H1 (cell line): ENCODE results near the gene SHOX. TPM values are rescaled to one million over a fixed set of nuclear protein-coding genes. Genes with fewer than 3 reads are reported as not detected.

ENCODE experiments used
- ATF3 ChIP-seq: IDR thresholded peaks from 2 replicates; pipeline ENCODE4 v1.6.1; 2011; ENCODE audit warnings: low read depth, mild to moderate bottlenecking, low read length; ENCODE audit not compliant: insufficient read depth
- CTBP2 ChIP-seq: IDR thresholded peaks from 2 replicates; pipeline ENCODE4 v1.7.0; 2011; ENCODE audit warnings: borderline replicate concordance, mild to moderate bottlenecking, moderate library complexity, mixed read lengths, low read length; ENCODE audit not compliant: insufficient read depth, insufficient read length
- NANOG ChIP-seq: IDR thresholded peaks from 2 replicates; pipeline ENCODE4 v1.6.1; 2011; ENCODE audit warnings: low read length, low read depth, mild to moderate bottlenecking, inconsistent platforms; ENCODE audit not compliant: insufficient read depth, poor library complexity, severe bottlenecking
- TAF1 ChIP-seq: IDR thresholded peaks from 2 replicates; pipeline ENCODE4 v1.6.1; 2011; ENCODE audit warnings: mild to moderate bottlenecking, low read depth, low read length
- TBP ChIP-seq: IDR thresholded peaks from 2 replicates; pipeline ENCODE4 v1.6.1; 2011; ENCODE audit warnings: low read depth, low read length, improper control_type of control experiment
- polyA plus RNA-seq, 7 experiments: library from polyadenylated mRNA; depleted of rRNA in 3 of 7; stranded (reverse) in 5 of 7; unstranded in 2 of 7; fragments of >200 nt in 5 of 7; fragments of 200-250 nt in 2 of 7; gene quantifications; 1 replicate in 5 of 7; 2 replicates in 1 of 7; 4 replicates in 1 of 7; pipeline versions ENCODE4 v1.2.1 to v1.2.3, GENCODE V29; 2011 to 2013; ENCODE audit warnings: missing spikeins in 2 of 7, mixed read lengths in 2 of 7
- total RNA-seq: library from RNA; stranded (reverse); fragmentation: NEBNext Ultra II Directional; extraction: Animal tissue kit (Norgen Biotek cat#: 25700); gene quantifications from 2 replicates; pipeline ENCODE4 v1.2.1, GENCODE V29; 2021

SHOX gene
- total and polyA plus RNA-seq, 2 of the 8 experiments (the other 6 are each of a cell fraction or from before 2014, with no cell fraction given): 0.05 to 0.15 TPM

- TF ChIP-seq ATF3 (no peak), CTBP2 (no peak), NANOG (no peak), TAF1 (no peak), TBP (no peak)
These were observed 30.6 kb downstream of the SHOX start (continued) for GRCh38 chrX:661154-661553.
